Mammary epithelial cell (primary cell): ENCODE results near the gene L3MBTL4.

ENCODE experiments used
- EZH2 ChIP-seq: IDR thresholded peaks from 2 replicates; pipeline ENCODE4 v1.6.1; 2012; ENCODE audit warnings: low read length, inconsistent platforms, borderline replicate concordance
- TF ChIP-seq, protein P1 (sequence below), 2 donors: IDR thresholded peaks in 1 of 2; conservative IDR thresholded peaks in 1 of 2; 2 replicates each; pipeline ENCODE4 v1.5.1; 2011 to 2012; ENCODE audit warnings: inconsistent platforms in 2 of 2, low read length in 2 of 2, mild to moderate bottlenecking in 2 of 2, control low read depth in 1 of 2, low read depth in 1 of 2; ENCODE audit not compliant: insufficient read depth in 1 of 2; ENCODE audit errors: extremely low read depth in 1 of 2

DNA sequence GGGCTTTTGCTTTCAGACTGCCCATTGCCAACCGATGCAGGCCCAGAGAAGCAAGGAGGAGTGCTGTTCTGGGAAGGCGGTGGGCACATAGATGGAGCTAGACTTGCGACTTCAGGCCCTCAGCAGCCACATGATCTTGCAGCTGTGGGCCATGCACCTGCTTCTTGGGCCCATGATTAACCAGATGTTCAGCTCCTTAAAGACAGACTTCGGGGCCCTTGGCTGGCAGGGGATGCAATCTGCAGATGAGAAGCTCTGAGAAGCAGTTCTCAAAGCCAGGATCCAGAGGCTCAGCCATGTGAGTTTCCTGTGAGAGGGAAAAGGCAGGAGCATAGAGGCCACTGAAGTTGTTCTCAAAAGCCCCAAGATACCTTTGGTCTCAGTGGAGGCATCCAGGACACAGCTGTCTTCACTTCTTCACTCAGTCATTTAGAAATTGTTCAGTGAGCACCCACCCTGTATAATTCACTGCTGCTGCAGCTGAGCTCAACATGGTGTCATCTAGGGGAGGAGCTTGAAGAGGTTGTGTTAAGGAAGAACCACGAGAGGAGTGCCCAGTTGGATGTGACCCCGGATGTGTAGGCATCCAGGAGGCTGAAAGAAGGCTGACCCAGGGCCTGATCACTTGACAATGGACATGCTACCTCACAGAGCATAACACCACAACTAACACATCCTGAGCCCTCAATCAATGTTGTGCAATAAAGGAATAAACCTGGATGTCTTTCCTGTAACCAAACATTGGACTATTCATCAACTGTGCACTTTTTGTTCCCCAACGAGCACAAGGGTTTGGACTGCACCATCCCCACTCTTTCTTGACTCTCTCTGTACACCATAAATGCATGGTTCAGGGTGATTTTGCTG lies 474.7 kb downstream of the L3MBTL4 start:
- TF ChIP-seq, protein P1, sequence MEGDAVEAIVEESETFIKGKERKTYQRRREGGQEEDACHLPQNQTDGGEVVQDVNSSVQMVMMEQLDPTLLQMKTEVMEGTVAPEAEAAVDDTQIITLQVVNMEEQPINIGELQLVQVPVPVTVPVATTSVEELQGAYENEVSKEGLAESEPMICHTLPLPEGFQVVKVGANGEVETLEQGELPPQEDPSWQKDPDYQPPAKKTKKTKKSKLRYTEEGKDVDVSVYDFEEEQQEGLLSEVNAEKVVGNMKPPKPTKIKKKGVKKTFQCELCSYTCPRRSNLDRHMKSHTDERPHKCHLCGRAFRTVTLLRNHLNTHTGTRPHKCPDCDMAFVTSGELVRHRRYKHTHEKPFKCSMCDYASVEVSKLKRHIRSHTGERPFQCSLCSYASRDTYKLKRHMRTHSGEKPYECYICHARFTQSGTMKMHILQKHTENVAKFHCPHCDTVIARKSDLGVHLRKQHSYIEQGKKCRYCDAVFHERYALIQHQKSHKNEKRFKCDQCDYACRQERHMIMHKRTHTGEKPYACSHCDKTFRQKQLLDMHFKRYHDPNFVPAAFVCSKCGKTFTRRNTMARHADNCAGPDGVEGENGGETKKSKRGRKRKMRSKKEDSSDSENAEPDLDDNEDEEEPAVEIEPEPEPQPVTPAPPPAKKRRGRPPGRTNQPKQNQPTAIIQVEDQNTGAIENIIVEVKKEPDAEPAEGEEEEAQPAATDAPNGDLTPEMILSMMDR (conservative IDR thresholded peaks at IDR 0.05 in 1 of 2, IDR thresholded peaks at IDR 0.05 in 1 of 2; ENCODE audit: extremely low read depth in 1 of 2, insufficient read depth in 1 of 2, low read depth in 1 of 2, low read length in 2 of 2), result no peak
- TF ChIP-seq EZH2, result no peak
